OCI-LY1 (cell line): ENCODE data around the gene MAN2B1.
"Not testable (repeated sequence)": the region's sequence is repeated elsewhere in the genome, so short reads cannot be mapped to it uniquely, and the experiment has no call there.

Source experiments
- CTCF ChIP-seq: fragments of 200-600 bp; sonication (generic), shearing (Covaris generic); IDR thresholded peaks from 2 replicates; pipeline ENCODE4 v1.5.1; 2017; ENCODE audit warnings: mild to moderate bottlenecking, antibody characterized with exemption, low read length, moderate library complexity, mixed read lengths
- EZH2 ChIP-seq: fragments of 200-600 bp; sonication (generic), shearing (Covaris generic); IDR thresholded peaks from 2 replicates; pipeline ENCODE4 v1.8.0; 2017; ENCODE audit warnings: borderline replicate concordance, mixed run types, mild to moderate bottlenecking, antibody characterized with exemption, low read length, moderate library complexity, mixed read lengths

DNA sequence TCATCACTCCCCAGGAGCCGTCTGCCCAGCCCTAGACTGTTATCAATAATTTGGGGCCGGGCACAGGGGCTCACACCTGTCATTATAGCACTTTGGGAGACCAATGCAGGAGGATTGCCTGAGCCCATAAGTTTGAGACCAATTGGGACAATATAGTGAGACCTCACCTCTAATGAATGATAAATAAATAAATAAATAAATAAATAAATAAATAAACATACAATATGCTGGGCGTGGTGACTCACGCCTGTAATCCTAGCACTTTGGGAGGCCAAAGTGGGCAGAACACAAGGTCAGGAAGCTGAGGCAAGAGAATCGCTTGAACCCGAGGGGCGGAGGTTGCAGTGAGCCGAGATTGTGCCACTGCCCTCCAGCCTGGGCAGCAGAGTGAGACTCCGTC, 46.8 kb upstream of the MAN2B1 start:
- not testable (repeated sequence) for TF ChIP-seq CTCF, EZH2
